GM12878 (cell line): Measurements from ENCODE around the gene ASIC2. TPM values are rescaled to one million over a fixed set of nuclear protein-coding genes. Genes with fewer than 3 reads are reported as not detected.
A peak's percentile ranks its signal among the peaks of the same experiment; 100 is the strongest.

Experiments
- ATAC-seq: fragments of 200-7000 bp; cut with Tn5 transposase; 3 replicates; pipeline ENCODE4 v1.9.1; 2020; ENCODE audit warnings: mild to moderate bottlenecking, moderate library complexity
- Bru-seq: library from RNA; stranded (reverse); fragments of 400-500 nt; gene quantifications from one replicate; lab custom pipeline; 2021; lab: Mats Ljungman, UMichigan
- BruChase-seq, 2 experiments: library from RNA; stranded (reverse); fragments of 400-500 nt; gene quantifications; one replicate each; lab custom pipeline; 2021; lab: Mats Ljungman, UMichigan
- BruUV-seq: library from RNA; stranded (reverse); fragments of 400-500 nt; replicated peaks from 2 replicates; lab custom pipeline; 2021; lab: Mats Ljungman, UMichigan
- CTCF ChIA-PET: fragments of 300-600 bp; sonication (Branson Sonifier 250); formaldehyde crosslinking; extraction: SDS; loops from one replicate; lab custom pipeline; 2021; ENCODE audit warnings: inconsistent platforms; lab: Yijun Ruan, JAX
- POLR2A ChIA-PET: fragments of 350-600 bp; formaldehyde crosslinking; extraction: SDS; loops from one replicate; lab custom pipeline; 2021; ENCODE audit warnings: inconsistent platforms; lab: Charles Lee
- RAD21 ChIA-PET: fragments of 300-600 bp; sonication (Branson Sonifier 250); formaldehyde crosslinking; loops from one replicate; lab custom pipeline; 2023; ENCODE audit warnings: antibody characterized with exemption; ENCODE audit not compliant: unreplicated experiment; lab: Charles Lee
- SMC1A ChIA-PET: fragments of 300-600 bp; sonication (Branson Sonifier 250); formaldehyde crosslinking; loops from one replicate; lab custom pipeline; 2023; ENCODE audit not compliant: unreplicated experiment, uncharacterized antibody; lab: Charles Lee
- DNase-seq: peaks from one replicate; pipeline ENCODE4 v3.0.0-alpha.2; 2011; ENCODE audit warnings: low read depth, low spot score
- FAIRE-seq: peaks from 3 replicates; lab custom pipeline; 2011; peaks lifted over from hg19 to GRCh38; lab: Jason Lieb, UNC
- H2AFZ ChIP-seq: 2 replicates; pipeline ENCODE4 v1.6.0; 2011; ENCODE audit warnings: low read depth, low read length, control low read depth; ENCODE audit not compliant: control insufficient read depth
- H3K27ac ChIP-seq: 2 replicates; pipeline ENCODE4 v1.5.1; 2011; ENCODE audit warnings: control low read depth; ENCODE audit not compliant: control insufficient read depth, insufficient read depth
- H3K27me3 ChIP-seq, 2 experiments: replicated peaks in 1 of 2; 2 replicates each; pipeline versions ENCODE4 v1.6.0 to v1.6.1; 2011; ENCODE audit warnings: low read length in 1 of 2; ENCODE audit not compliant: control insufficient read depth in 2 of 2, insufficient read depth in 2 of 2
- H3K36me3 ChIP-seq, 2 experiments: 2 replicates each; pipeline ENCODE4 v1.5.1; 2011; ENCODE audit warnings: low read length in 1 of 2; ENCODE audit not compliant: control insufficient read depth in 2 of 2, insufficient read depth in 2 of 2
- H3K4me1 ChIP-seq: 2 replicates; pipeline ENCODE4 v1.6.1; 2011; ENCODE audit warnings: mild to moderate bottlenecking, low read length, moderate library complexity, mixed read lengths; ENCODE audit not compliant: control insufficient read depth, insufficient read depth
- H3K4me2 ChIP-seq: 2 replicates; pipeline ENCODE4 v1.6.0; 2011; ENCODE audit warnings: control low read depth; ENCODE audit not compliant: control insufficient read depth, insufficient read depth
- H3K4me3 ChIP-seq: fragments of 200-600 bp; sonication (generic); 2 replicates; pipeline ENCODE4 v1.5.1; 2016
- H3K79me2 ChIP-seq: 2 replicates; pipeline ENCODE4 v1.6.0; 2011; ENCODE audit warnings: low read length; ENCODE audit not compliant: control insufficient read depth, insufficient read depth
- H3K9ac ChIP-seq: 2 replicates; pipeline ENCODE4 v1.8.0; 2011; ENCODE audit warnings: low read length, control low read depth, mixed read lengths; ENCODE audit not compliant: control insufficient read depth, insufficient read depth
- H3K9me3 ChIP-seq: replicated peaks from 3 replicates; pipeline ENCODE4 v1.5.1; 2011; ENCODE audit warnings: mild to moderate bottlenecking, low read length; ENCODE audit not compliant: control insufficient read depth, insufficient read depth
- H4K20me1 ChIP-seq: 2 replicates; pipeline ENCODE4 v1.6.0; 2011; ENCODE audit not compliant: control insufficient read depth, insufficient read depth
- BHLHE40 ChIP-seq, 2 experiments: fragments of 450-650 bp in 1 of 2; IDR thresholded peaks; 2 replicates each; pipeline ENCODE4 v1.6.1; 2011 to 2017; ENCODE audit warnings: low read depth in 2 of 2, borderline replicate concordance in 1 of 2, improper control_type of control experiment in 1 of 2, low read length in 1 of 2, mild to moderate bottlenecking in 1 of 2
- BRCA1 ChIP-seq: IDR thresholded peaks from 2 replicates; pipeline ENCODE4 v1.6.1; 2011; ENCODE audit warnings: low read depth, low read length, improper control_type of control experiment
- CHD1 ChIP-seq: IDR thresholded peaks from 2 replicates; pipeline ENCODE4 v1.6.1; 2012; ENCODE audit warnings: low read depth, low read length, improper control_type of control experiment
- CREB1 ChIP-seq: IDR thresholded peaks from 2 replicates; pipeline ENCODE4 v1.6.1; 2012; ENCODE audit warnings: low read depth, mild to moderate bottlenecking, inconsistent platforms
- HSF1 ChIP-seq: fragments of 150-350 bp; IDR thresholded peaks from 2 replicates; pipeline ENCODE4 v1.6.1; 2014; ENCODE audit warnings: mild to moderate bottlenecking, low read depth, low read length
- SMC3 ChIP-seq: IDR thresholded peaks from 2 replicates; pipeline ENCODE4 v1.6.1; 2011; ENCODE audit warnings: low read length, improper control_type of control experiment, borderline replicate concordance
- SP1 ChIP-seq: IDR thresholded peaks from one replicate; pipeline ENCODE4 v1.6.1; 2011; ENCODE audit warnings: low read depth, low read length
- SPI1 ChIP-seq: IDR thresholded peaks from 2 replicates; pipeline ENCODE4 v1.6.1; 2011; ENCODE audit warnings: low read depth, mild to moderate bottlenecking, low read length, moderate library complexity, borderline replicate concordance; ENCODE audit not compliant: insufficient read depth
- WGBS: methylation state at CpG from one replicate; pipeline ENCODE4 v1.1.6; 2016; ENCODE audit warnings: low lambda C conversion rate; ENCODE audit not compliant: insufficient replicate concordance, insufficient coverage; ENCODE audit errors: missing lambda C conversion rate; 5-methylcytosine and 5-hydroxymethylcytosine counted together
- in situ Hi-C: fragments of 300-500 bp; cut with MboI; formaldehyde crosslinking; loops from 9 replicates; pipeline ENCODE4 v1.14.3; 2018; ENCODE audit warnings: mixed read lengths
- intact Hi-C: fragments of 100-400 bp; cut with micrococcal nuclease; formaldehyde crosslinking; loops from one replicate; pipeline ENCODE4 v1.14.2; 2022; ENCODE audit not compliant: unreplicated experiment
- long read RNA-seq, 2 experiments: library from polyadenylated mRNA; unstranded; transcript quantifications; one replicate each; pipeline ENCODE4 v2.0.0, GENCODE V29; 2019 to 2020
- polyA minus RNA-seq, 3 experiments: library from RNA; depleted of rRNA, polyadenylated mRNA; stranded (reverse); fragments of >200 nt; gene quantifications; 2 replicates each; pipeline ENCODE4 v1.2.3, GENCODE V29; 2011
- polyA plus RNA-seq, 11 experiments: library from polyadenylated mRNA; depleted of rRNA in 4 of 11; unstranded in 6 of 11; stranded (reverse) in 5 of 11; fragments of >200 nt; fragmentation: Nextera tagmentation in 4 of 11; fragmentation: Illumina TruSeq in 1 of 11; extraction: Ambion mirVana in 4 of 11; extraction: Trizol in 1 of 11; gene quantifications; 1 replicate in 1 of 11; 2 replicates in 10 of 11; pipeline versions ENCODE4 v1.2.1 to v1.2.3, GENCODE V29; 2011 to 2016; ENCODE audit warnings: inconsistent platforms in 2 of 11, missing spikeins in 2 of 11, low read depth in 1 of 11
- total RNA-seq, 4 experiments: library from RNA; depleted of rRNA in 3 of 4; stranded (reverse); fragments of >200 nt in 3 of 4; fragmentation: Illumina TruSeq in 1 of 4; extraction: Trizol in 1 of 4; gene quantifications; 2 replicates each; pipeline versions ENCODE4 v1.2.1 to v1.2.3, GENCODE V29; 2013 to 2021

ASIC2 gene
- not detected in 2 replicates for total RNA-seq (2013; cell fraction: nucleolus; rRNA removed)
- not detected in 2 replicates for total RNA-seq (2014; rRNA removed)
- total RNA-seq (2014; rRNA removed; fragmentation: Illumina TruSeq; extraction: Trizol): not detected in 2 replicates
- not detected in 2 replicates for total RNA-seq (2021)
- not detected for polyA plus RNA-seq (2011; ENCODE audit: low read depth)
- not detected in 2 replicates for polyA plus RNA-seq (2011; rRNA removed)
- polyA plus RNA-seq (2011; cell fraction: cytosol; rRNA removed): not detected in 2 replicates
- not detected in 2 replicates for polyA plus RNA-seq (2011; cell fraction: nucleus; rRNA removed)
- polyA plus RNA-seq (2012): not detected in 2 replicates
- polyA plus RNA-seq (2014; fragmentation: Illumina TruSeq; extraction: Trizol): not detected in 2 replicates
- polyA plus RNA-seq (2014; fragmentation: Nextera tagmentation; extraction: Ambion mirVana): not detected
- not detected in 2 replicates for polyA plus RNA-seq (2014; rRNA removed)
- polyA plus RNA-seq (2016; fragmentation: Nextera tagmentation; extraction: Ambion mirVana): not detected
- not detected in 2 replicates for polyA minus RNA-seq (2011; rRNA and poly(A)+ RNA removed)
- not detected in 2 replicates for polyA minus RNA-seq (2011; cell fraction: cytosol; rRNA and poly(A)+ RNA removed)
- polyA minus RNA-seq (2011; cell fraction: nucleus; rRNA and poly(A)+ RNA removed): not detected in 2 replicates
- percentile 1 among the genes with signal in this experiment for Bru-seq, nascent RNA
- BruChase-seq, experiment 1, labeled RNA remaining after a 6-hour chase: percentile 0 among the genes with signal in this experiment
- BruChase-seq, experiment 2, labeled RNA remaining after a 2-hour chase: percentile 1 among the genes with signal in this experiment
- long read RNA-seq, experiment 1: 0 reads
- long read RNA-seq, experiment 2: 0 reads

DNA sequence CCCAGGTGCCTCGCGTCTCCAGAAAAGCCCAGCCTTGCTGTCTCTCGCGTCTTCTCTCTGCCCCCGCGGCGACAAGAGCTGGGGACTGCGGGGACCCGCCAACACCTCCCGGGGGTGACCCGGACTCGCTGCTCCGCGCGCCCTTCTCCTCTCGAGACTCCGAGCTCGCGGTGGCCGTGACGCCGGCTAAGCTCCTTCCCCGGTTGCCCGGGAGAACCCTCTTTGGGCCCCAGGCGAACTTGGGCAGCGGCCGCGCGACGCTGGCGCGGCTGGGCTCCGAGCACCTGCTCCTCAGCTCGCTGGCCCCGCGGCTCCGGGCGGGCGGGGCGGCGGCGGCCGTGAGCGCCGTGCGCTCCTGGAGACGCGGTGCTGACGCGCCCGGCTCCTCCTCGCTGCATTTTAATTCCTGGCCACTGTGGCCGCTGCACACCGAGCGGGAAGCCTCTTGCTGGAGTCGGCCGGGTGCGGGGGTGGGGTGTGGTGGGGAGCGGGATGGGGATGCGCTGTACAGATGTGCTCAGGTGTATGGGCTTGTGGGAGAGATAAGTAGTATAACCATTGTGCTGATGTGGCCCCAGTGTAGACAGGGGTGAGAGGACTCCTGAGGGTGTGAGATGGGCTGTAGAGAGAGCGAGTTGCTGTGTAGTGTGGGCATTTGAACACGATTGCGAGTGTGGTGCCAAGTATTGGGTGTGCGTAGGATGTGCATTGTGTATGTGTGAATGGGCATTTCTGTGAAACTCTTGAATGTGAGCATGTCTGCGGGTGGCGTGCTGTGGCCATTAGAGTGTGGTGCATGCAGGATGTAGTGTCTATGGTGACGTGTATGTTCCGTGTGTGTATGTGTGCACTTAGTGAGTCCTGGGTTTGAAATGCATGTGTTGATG lies at the start of gene ASIC2:
ASIC2 (minus strand) TSS at position 315 of the 887 bp plus-strand sequence.
- no peak for FAIRE-seq
- H3K4me3 ChIP-seq: no peak within 1 kb of the TSS
- no peaks in the 10 kb centered on the region for H3K9me3 ChIP-seq
- WGBS: 21% methylated on average over 58 of the region's 68 CpGs
- no peak within 1 kb of the TSS for H3K9ac ChIP-seq
- peaks cover 3 to 11% of the 10 kb centered on the region in 2 experiments; a peak in 3 of 4 replicates for H3K27me3 ChIP-seq
- no peak within 1 kb of the TSS for H3K4me2 ChIP-seq
- H3K27ac ChIP-seq: no peak within 1 kb of the TSS
- ChIA-PET CTCF (no interaction called here), RAD21 (no interaction called here), POLR2A (no interaction called here), SMC1A (no interaction called here)
- H2AFZ ChIP-seq: no peak within 1 kb of the TSS
- in situ Hi-C loops: no loop called here
- H3K36me3 ChIP-seq: no peaks in the 10 kb centered on the region
- no peaks in the 10 kb centered on the region for H3K79me2 ChIP-seq
- no peak for ATAC-seq
- no peak for DNase-seq
- H4K20me1 ChIP-seq: no peaks in the 10 kb centered on the region
- intact Hi-C loops: no loop called here
- H3K4me1 ChIP-seq: no peaks in the 10 kb centered on the region
- TF ChIP-seq CHD1 (no peak), HSF1 (no peak), SPI1 (no peak), CREB1 (no peak), SP1 (no peak), BHLHE40 (IDR thresholded peaks at IDR 0.05; ENCODE audit: borderline replicate concordance in 1 of 2, low read depth in 2 of 2, low read length in 1 of 2) (no peak), SMC3 (no peak), BRCA1 (no peak)
- BruUV-seq: no TSS peak
